Mucosa of descending colon (tissue), 3 donors: Measurements from ENCODE around the gene TLE3. TPM values are rescaled to one million over a fixed set of nuclear protein-coding genes. Genes with fewer than 3 reads are reported as not detected.
A peak's percentile ranks its signal among the peaks of the same experiment; 100 is the strongest.

Source experiments
- ATAC-seq: fragments of 200-7000 bp; cut with Tn5 transposase; one replicate; pipeline ENCODE4 v1.9.1; 2020; ENCODE audit warnings: mild to moderate bottlenecking, moderate library complexity
- DNase-seq, 3 donors: peaks; one replicate each; pipeline ENCODE4 v3.0.0-alpha.2; 2020
- H3K36me3 ChIP-seq: fragments of 200-600 bp; one replicate; pipeline ENCODE4 v1.8.0; 2021; ENCODE audit warnings: low read depth, mild to moderate bottlenecking
- H3K4me1 ChIP-seq: fragments of 200-600 bp; one replicate; pipeline ENCODE4 v1.8.0; 2021; ENCODE audit warnings: low read depth, mild to moderate bottlenecking
- H3K4me3 ChIP-seq: fragments of 200-600 bp; one replicate; pipeline ENCODE4 v1.8.0; 2021; ENCODE audit warnings: mild to moderate bottlenecking
- H3K9me3 ChIP-seq: fragments of 200-600 bp; one replicate; pipeline ENCODE4 v1.8.0; 2021; ENCODE audit warnings: mild to moderate bottlenecking
- intact Hi-C, 2 donors: fragments of 100-400 bp; cut with DNase I in 1 of 2; cut with micrococcal nuclease in 1 of 2; formaldehyde crosslinking; loops; one replicate each; pipeline versions ENCODE4 v1.11.0 to v1.11.1; 2022; cut with DNase I, micrococcal nuclease
- total RNA-seq, 3 donors: library from RNA; stranded (reverse); fragmentation: NEBNext Ultra II Directional in 2 of 3; extraction: Animal tissue kit (Norgen Biotek cat#: 25700) in 2 of 3; gene quantifications; one replicate each; pipeline versions ENCODE4 v1.2.1 to v1.2.4, GENCODE V29; 2021 to 2023
- TF ChIP-seq, protein P1 (sequence below): fragments of 200-600 bp; IDR thresholded peaks from one replicate; pipeline ENCODE4 v1.8.0; 2022; ENCODE audit warnings: antibody characterized with exemption, mild to moderate bottlenecking
- donor health status: DM: no; HTN: no; CAD: no; lungs with moderate emphysema.
- donor health status: DM: no; HTN: no; CAD: no.
- donor health status: DM: no; HTN: yes; CAD: no.

Gene TLE3
- total RNA-seq, 3 donors from 2014 or later: 77.6 to 123 (median 103) TPM

DNA sequence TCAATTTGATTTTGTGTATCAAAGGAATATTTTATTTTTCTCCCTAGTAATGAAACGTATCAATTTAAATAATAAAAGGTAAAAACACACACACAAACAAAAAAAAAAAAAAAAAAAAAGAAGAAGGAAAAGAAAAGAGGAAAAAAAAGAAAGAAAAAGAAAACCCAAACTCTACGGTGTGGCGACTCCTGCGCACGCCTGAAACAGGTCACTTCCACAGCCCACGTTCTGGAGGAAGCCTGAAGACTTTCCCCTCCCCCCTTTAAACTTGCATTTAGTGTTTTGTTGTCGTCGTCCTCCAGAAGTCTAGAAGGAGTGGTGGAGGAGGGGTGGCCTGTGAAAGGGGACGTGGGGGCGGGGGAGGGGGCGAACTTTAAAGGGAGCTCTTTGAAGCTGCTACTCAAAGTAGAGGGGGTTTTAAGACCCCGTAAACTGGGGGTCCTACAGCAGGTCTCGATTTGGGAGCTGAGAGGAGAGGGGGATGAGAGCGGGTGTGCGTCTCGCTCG, 2.3 kb upstream of the TLE3 start:
- Histone ChIP-seq H3K9me3 (no peaks in the 10 kb centered on the region), H3K4me3 (no peak overlapping the region), H3K36me3 (peaks cover 5% of the 10 kb centered on the region), H3K4me1 (peaks cover 26% of the 10 kb centered on the region)
- DNase-seq (no peak), ATAC-seq (no peak)
- TF ChIP-seq, protein P1, sequence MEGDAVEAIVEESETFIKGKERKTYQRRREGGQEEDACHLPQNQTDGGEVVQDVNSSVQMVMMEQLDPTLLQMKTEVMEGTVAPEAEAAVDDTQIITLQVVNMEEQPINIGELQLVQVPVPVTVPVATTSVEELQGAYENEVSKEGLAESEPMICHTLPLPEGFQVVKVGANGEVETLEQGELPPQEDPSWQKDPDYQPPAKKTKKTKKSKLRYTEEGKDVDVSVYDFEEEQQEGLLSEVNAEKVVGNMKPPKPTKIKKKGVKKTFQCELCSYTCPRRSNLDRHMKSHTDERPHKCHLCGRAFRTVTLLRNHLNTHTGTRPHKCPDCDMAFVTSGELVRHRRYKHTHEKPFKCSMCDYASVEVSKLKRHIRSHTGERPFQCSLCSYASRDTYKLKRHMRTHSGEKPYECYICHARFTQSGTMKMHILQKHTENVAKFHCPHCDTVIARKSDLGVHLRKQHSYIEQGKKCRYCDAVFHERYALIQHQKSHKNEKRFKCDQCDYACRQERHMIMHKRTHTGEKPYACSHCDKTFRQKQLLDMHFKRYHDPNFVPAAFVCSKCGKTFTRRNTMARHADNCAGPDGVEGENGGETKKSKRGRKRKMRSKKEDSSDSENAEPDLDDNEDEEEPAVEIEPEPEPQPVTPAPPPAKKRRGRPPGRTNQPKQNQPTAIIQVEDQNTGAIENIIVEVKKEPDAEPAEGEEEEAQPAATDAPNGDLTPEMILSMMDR: no peak
- intact Hi-C loops: loop anchor here (10.0 kb wide), 2 partner anchors 225 to 505 kb away; no protein-coding TSS in a partner anchor

DNA sequence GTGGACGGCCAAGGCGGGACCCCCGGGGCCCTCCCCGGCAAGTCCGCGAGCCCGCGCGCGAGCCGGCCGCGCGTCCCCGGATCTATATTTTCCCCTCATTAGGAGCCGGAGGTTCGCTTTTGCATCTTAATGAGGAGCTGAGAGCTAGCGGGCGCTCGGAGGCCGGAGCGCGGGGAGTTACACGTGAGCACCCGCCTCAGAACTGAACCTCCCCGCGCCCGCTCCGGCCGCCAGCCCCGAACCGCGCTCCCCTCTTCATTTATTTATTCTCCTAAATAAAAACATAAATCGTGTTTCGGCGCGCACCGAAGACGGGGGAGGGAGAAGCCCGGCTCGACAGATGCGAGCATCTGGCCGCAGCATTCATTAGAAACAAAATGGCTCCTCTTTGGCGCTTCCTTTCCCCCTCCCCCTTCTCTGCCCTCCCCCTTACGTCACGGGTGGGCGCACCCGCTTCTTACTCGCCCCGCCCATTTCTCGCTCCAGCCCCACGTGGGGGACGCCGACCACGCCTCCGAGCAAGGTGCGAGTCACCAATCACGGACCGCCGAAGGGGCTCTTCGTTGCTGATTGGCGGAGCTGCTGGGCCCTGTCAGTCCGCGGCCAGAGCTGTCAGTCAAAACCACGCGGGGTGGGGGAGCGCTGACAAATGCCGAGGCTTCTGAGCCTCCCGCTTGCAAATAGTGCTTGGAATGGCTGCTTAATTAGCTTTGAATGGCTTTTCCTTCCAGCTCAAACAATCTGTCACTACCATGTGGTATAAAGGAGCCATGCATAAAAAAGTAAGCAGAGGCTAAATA, 1.6 kb upstream of the TLE3 start:
- Histone ChIP-seq H3K4me3 (peak overlapping the region; percentile 22), H3K9me3 (no peaks in the 10 kb centered on the region), H3K4me1 (peaks cover 32% of the 10 kb centered on the region), H3K36me3 (peaks cover 5% of the 10 kb centered on the region)
- TF ChIP-seq, protein P1: no peak
- DNase-seq: peak; percentile 100
- peak; percentile 73 for ATAC-seq
- intact Hi-C loops: loop anchor here (10.0 kb wide), 2 partner anchors 225 to 505 kb away; no protein-coding TSS in a partner anchor

DNA sequence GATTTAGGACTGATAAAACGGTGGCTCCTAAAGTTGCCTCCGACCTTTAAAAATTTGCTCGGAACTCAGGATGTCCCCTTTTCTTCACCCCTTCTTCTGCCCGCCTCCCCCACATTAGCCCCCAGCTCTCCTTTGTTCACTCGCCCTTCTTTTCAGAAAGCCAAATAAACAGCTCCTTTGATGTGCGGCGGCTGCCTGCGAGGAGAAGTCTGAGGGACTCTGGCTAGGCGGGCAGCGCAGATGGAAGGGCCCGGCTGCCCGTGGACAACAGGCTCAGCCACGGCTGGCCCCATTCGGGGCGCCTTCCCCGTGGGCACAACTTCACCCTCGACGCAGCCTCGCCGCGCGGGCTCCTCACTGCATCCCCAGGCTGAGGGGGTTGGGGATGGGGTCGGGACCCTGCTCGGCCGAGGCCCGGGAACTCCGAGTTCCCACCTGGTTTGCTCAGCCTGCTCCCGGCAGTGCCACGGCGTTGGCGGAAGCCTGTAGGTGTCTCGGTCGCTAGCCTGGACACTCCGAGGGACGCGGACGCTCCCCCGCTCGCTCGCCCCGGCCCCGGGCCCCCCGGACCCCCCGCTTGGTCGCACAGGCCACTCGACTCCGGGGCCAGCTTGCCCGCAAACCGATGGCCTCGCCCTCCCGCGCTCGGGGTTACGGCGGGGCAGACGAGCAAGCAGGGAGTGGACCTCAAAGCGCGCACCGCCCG, 897 bp upstream of the TLE3 start:
- DNase-seq: peak; percentile 56 to 83 (median 82)
- intact Hi-C loops: loop anchor here (10.0 kb wide), 2 partner anchors 226 to 504 kb away; no protein-coding TSS in a partner anchor
- peak; percentile 4 for ATAC-seq
- Histone ChIP-seq H3K4me3 (peak overlapping the region; percentile 22), H3K4me1 (peaks cover 40% of the 10 kb centered on the region), H3K9me3 (no peaks in the 10 kb centered on the region), H3K36me3 (peaks cover 5% of the 10 kb centered on the region)
- TF ChIP-seq, protein P1: no peak

DNA sequence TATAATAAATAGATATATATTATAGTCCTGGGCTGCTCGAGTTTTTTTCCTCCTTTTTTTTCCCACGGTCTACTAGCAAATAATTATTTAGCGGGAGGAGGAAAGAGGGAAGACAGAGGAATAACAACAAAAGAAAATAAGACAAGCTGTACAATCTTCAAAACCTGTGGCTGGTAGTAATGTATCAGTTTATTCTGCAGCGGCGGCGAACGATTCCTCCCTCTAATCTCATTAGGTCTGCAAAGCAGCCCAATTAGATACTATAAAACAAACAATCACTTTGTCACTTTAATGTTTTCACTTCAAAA, 390 bp upstream of the TLE3 start:
- peaks cover 45% of the 10 kb centered on the region for H3K4me1 ChIP-seq
- intact Hi-C loops: loop anchor here (10.0 kb wide), 2 partner anchors 227 to 503 kb away; no protein-coding TSS in a partner anchor
- TF ChIP-seq, protein P1: peak; percentile 3
- ATAC-seq: no peak
- no peaks in the 10 kb centered on the region for H3K9me3 ChIP-seq
- no peak for DNase-seq
- H3K36me3 ChIP-seq: peaks cover 5% of the 10 kb centered on the region
- H3K4me3 ChIP-seq: no peak overlapping the region

DNA sequence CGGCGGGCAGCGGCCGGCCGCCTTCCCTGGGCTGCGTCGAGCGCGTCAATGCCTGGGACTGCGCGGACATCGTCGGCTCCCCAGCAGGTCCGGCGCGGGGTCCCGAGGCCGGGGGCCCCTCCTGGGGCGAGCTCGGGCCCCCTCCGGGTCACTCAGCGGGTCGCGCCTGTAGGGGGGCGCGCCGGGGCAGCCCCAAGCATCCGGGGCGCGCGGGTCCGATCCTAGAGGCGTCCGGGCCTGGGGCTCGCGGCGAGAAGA, 725 bp downstream of the TLE3 start:
- intact Hi-C loops: loop anchor here (10.0 kb wide), 2 partner anchors 228 to 502 kb away; no protein-coding TSS in a partner anchor
- no peaks in the 10 kb centered on the region for H3K9me3 ChIP-seq
- DNase-seq (no peak), ATAC-seq (no peak)
- peaks cover 5% of the 10 kb centered on the region for H3K36me3 ChIP-seq
- TF ChIP-seq, protein P1: no peak
- H3K4me1 ChIP-seq: peaks cover 55% of the 10 kb centered on the region
- peak overlapping the region; percentile 87 for H3K4me3 ChIP-seq
